ENCODE data around the gene ENTR1.

The ENTR1 gene

GRCh38 chr9:136374183-136374575 is 36.2 kb downstream of the ENTR1 start:
- DNase-seq, result no peak

GRCh38 chr9:136373300-136374182 is 36.9 kb downstream of the ENTR1 start, which contains the start of gene CARD9:
Gene CARD9, minus strand, starts transcription at chr9:136373669. Its CDS starts 1,591 bp downstream, at chr9:136372078.
- DNase-seq, result no peak

GRCh38 chr9:136372561-136373299 is 37.7 kb downstream of the ENTR1 start:
- no peak for DNase-seq

GRCh38 chr9:136372006-136372405 is 38.4 kb downstream of the ENTR1 start:
- DNase-seq, result no peak

GRCh38 chr9:136371533-136371880 is 38.9 kb downstream of the ENTR1 start:
- no peak for DNase-seq

- no peak for DNase-seq
Observed at GRCh38 chr9:136370687-136371532, 39.5 kb downstream of the ENTR1 start.

- DNase-seq, result no peak
Observed at GRCh38 chr9:136370037-136370436, 40.4 kb downstream of the ENTR1 start.

GRCh38 chr9:136368190-136368589 is 42.2 kb downstream of the ENTR1 start:
- no peak for DNase-seq

- DNase-seq, result no peak
Observed at GRCh38 chr9:136367296-136368145, 42.9 kb downstream of the ENTR1 start.

GRCh38 chr9:136366826-136367225 is 43.6 kb downstream of the ENTR1 start:
- DNase-seq, result no peak

- DNase-seq, result no peak
Observed at GRCh38 chr9:136365775-136366222, 44.6 kb downstream of the ENTR1 start.

- DNase-seq, result no peak
Observed at GRCh38 chr9:136364942-136365774, 45.3 kb downstream of the ENTR1 start.

GRCh38 chr9:136363949-136364748 is 46.3 kb downstream of the ENTR1 start:
- DNase-seq, result no peak

GRCh38 chr9:136363106-136363948 is 47.1 kb downstream of the ENTR1 start, which contains the start of gene DNLZ:
Gene DNLZ, minus strand, starts transcription at chr9:136363744. Its CDS starts 30 bp downstream, at chr9:136363714.
- DNase-seq, result peak; percentile 93

- no peak for DNase-seq
Observed at GRCh38 chr9:136362450-136362784, 48.0 kb downstream of the ENTR1 start.

- no peak for DNase-seq
Observed at GRCh38 chr9:136361754-136362449, 48.5 kb downstream of the ENTR1 start.

- no peak for DNase-seq
Observed at GRCh38 chr9:136361047-136361753, 49.2 kb downstream of the ENTR1 start.

Measured in activated naive CD4-positive, alpha-beta T cell treated with anti-CD3 and anti-CD28 coated beads, Interleukin-2, amount 50 U/mL, for 16 hours (primary cell).